Stimulated activated CD4-positive, alpha-beta T cell treated with anti-CD3 and anti-CD28 coated beads, TNF-alpha, amount 100 ng/mL, for 4 hours (primary cell): ENCODE measurements around the gene PEX5L.

Experiments used
- DNase-seq, 3 experiments: peaks; one replicate each; pipeline ENCODE4 v3.0.0-alpha.2; 2020; ENCODE audit warnings: low read depth in 3 of 3

Gene PEX5L

GRCh38 chr3:179955809-179956208 is 80.9 kb downstream of the PEX5L start:
- DNase-seq = no peak

- DNase-seq = no peak
Measured at GRCh38 chr3:179955286-179955685, 81.5 kb downstream of the PEX5L start.

- DNase-seq = no peak
Measured at GRCh38 chr3:179953993-179954870, 82.5 kb downstream of the PEX5L start.

GRCh38 chr3:179950840-179951239 is 85.9 kb downstream of the PEX5L start:
- DNase-seq = no peak

GRCh38 chr3:179949869-179950268 is 86.9 kb downstream of the PEX5L start:
- DNase-seq = no peak

GRCh38 chr3:179949412-179949811 is 87.3 kb downstream of the PEX5L start:
- DNase-seq = no peak

GRCh38 chr3:179948740-179949139 is 88.0 kb downstream of the PEX5L start:
- no peak for DNase-seq

- DNase-seq = no peak
Measured at GRCh38 chr3:179945569-179945968, 91.2 kb downstream of the PEX5L start.

GRCh38 chr3:179943117-179943880 is 93.4 kb downstream of the PEX5L start:
- DNase-seq = no peak

- no peak for DNase-seq
Measured at GRCh38 chr3:179942553-179943075, 94.1 kb downstream of the PEX5L start.

- DNase-seq = no peak
Measured at GRCh38 chr3:179935710-179936109, 101.0 kb downstream of the PEX5L start.

- DNase-seq = no peak
Measured at GRCh38 chr3:179933914-179934313, 102.8 kb downstream of the PEX5L start.

- no peak for DNase-seq
Measured at GRCh38 chr3:179933080-179933479, 103.7 kb downstream of the PEX5L start.

GRCh38 chr3:179932674-179933073 is 104.1 kb downstream of the PEX5L start:
- DNase-seq = no peak

- DNase-seq = no peak
Measured at GRCh38 chr3:179929091-179929529, 107.6 kb downstream of the PEX5L start.

GRCh38 chr3:179927191-179927590 is 109.5 kb downstream of the PEX5L start:
- DNase-seq = no peak

GRCh38 chr3:179921951-179922350 is 114.8 kb downstream of the PEX5L start:
- no peak for DNase-seq

GRCh38 chr3:179921500-179921899 is 115.2 kb downstream of the PEX5L start:
- no peak for DNase-seq

GRCh38 chr3:179907784-179908482 is 128.8 kb downstream of the PEX5L start:
- no peak for DNase-seq

GRCh38 chr3:179902061-179902460 is 134.7 kb downstream of the PEX5L start:
- no peak for DNase-seq

GRCh38 chr3:179898024-179898423 is 138.7 kb downstream of the PEX5L start:
- no peak for DNase-seq

GRCh38 chr3:179897231-179897630 is 139.5 kb downstream of the PEX5L start:
- no peak for DNase-seq
